Upper lobe of left lung (tissue), 4 donors: Measurements from ENCODE around the gene S100A4.

Experiments
- CTCF ChIP-seq, 6 experiments: fragments of 450-650 bp in 4 of 6; fragments of 200-600 bp in 2 of 6; sonication (generic) in 2 of 6; IDR thresholded peaks; one replicate each; pipeline ENCODE4 v1.5.1; 2016 to 2019; ENCODE audit warnings: antibody characterized with exemption in 6 of 6
- EP300 ChIP-seq, 4 donors: sonication (generic); formaldehyde crosslinking; IDR thresholded peaks; one replicate each; pipeline ENCODE4 v1.5.1; 2017; ENCODE audit warnings: antibody characterized with exemption in 4 of 4, control low read depth in 2 of 4
- POLR2A ChIP-seq, 4 donors: fragments of 450-650 bp; IDR thresholded peaks; one replicate each; pipeline ENCODE4 v1.5.1; 2016 to 2017; ENCODE audit warnings: antibody characterized with exemption in 4 of 4, mild to moderate bottlenecking in 2 of 4
- POLR2AphosphoS5 ChIP-seq, 2 donors: sonication (generic); formaldehyde crosslinking; IDR thresholded peaks; one replicate each; pipeline ENCODE4 v1.5.1; 2017; ENCODE audit warnings: antibody characterized with exemption in 2 of 2

- TF ChIP-seq CTCF (IDR thresholded peaks at IDR 0.05) (no peak), POLR2A (IDR thresholded peaks at IDR 0.05) (no peak), POLR2AphosphoS5 (IDR thresholded peaks at IDR 0.05) (no peak), EP300 (IDR thresholded peaks at IDR 0.05) (no peak)
Measured at GRCh38 chr1:153585006-153585405, 39.4 kb upstream of the S100A4 start.
